Activated CD4-positive, alpha-beta T cell treated with anti-CD3 and anti-CD28 coated beads, Interleukin-2, amount 50 U/mL, for 4 hours (primary cell): Measurements from ENCODE around the gene MICALL1.

Source experiments
- DNase-seq, 2 experiments: peaks; one replicate each; pipeline ENCODE4 v3.0.0-alpha.2; 2020

MICALL1 gene

GRCh38 chr22:37985050-37985585 is 79.0 kb downstream of the MICALL1 start:
- DNase-seq: no peak

DNA sequence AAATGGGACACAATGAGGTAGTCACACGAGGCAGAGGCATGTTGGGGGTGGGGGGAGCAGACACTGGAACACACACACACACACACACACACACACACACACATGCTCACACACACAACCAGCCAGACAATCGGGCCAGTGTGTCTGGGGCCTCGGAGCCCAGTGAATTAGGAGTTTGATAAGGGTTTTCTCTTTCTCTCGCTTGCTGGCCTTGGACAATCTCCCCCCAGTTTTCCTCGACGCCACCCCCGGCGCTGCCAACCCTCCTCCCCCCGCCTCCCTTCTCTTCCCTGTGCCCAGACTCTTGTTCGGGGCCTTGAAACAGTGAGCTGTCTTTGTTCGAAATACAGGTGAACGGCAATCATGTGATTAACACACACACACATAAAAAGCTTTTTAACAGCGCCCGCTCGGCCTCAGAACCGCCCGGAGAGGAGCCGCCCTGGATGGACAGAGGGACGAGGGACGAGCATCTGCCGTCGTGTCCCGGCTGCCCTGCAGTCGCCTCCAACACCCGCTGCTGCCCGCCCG is 79.7 kb downstream of the MICALL1 start:
- DNase-seq: no peak

GRCh38 chr22:37986371-37986770 is 80.3 kb downstream of the MICALL1 start:
- DNase-seq: no peak

GRCh38 chr22:37989146-37990045 is 83.3 kb downstream of the MICALL1 start:
- DNase-seq: no peak

DNA sequence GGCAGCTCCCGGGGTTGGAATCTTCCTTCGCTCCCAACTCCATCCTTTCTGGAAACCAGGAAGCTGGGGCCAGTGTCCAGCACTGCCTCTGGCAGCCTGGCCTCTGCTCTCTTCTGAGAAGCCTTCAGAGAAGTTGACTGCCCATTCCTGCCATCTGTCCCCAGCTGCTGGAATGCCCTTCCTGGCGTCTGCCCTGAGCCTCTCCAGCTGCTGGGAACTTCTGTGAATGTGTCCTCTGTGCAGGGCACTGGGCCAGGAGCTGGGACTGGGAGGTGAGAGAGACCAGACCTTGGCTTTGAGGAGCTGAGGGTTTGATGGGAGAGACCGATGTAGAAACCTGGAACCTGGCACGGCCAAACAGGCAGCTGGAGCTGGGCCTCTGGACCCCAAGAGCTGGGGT is 84.2 kb downstream of the MICALL1 start:
- DNase-seq: no peak

- DNase-seq: no peak
These were observed 84.8 kb downstream of the MICALL1 start for GRCh38 chr22:37990862-37991261.

GRCh38 chr22:37991731-37992442 is 85.8 kb downstream of the MICALL1 start:
- DNase-seq: no peak
